T-helper 2 cell (primary cell): ENCODE results near the gene CTSZ.
A peak's percentile ranks its signal among the peaks of the same experiment; 100 is the strongest.

ENCODE experiments used
- DNase-seq, 5 experiments: peaks; one replicate each; pipeline versions ENCODE4 v3.0.0 to v3.0.0-alpha.2; 2012 to 2022

Gene CTSZ

DNA sequence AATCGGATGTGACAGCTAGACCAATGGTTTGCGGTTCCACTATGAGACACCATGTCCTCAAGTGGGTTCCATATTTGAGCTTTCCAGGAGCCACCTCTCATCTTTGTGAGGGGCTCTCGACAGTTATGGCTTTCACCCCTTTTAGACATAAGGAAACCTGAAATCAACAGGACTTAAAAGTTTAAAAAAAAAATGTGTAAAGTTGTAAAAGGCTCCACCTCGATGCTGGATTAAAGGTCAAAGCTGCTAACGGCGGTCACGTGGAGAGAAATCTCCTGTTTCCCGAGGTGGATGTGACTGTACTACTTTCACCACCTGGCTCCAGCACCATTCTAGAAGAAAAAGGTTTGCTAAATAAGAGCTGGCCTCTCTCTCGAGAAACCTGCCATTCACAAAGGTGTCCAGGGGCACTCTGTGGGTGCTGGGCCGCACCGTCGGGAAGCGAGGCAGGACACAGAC lies 24.5 kb upstream of the CTSZ start:
- peak in 2 of 5 experiments; percentile 32 to 64 for DNase-seq

DNA sequence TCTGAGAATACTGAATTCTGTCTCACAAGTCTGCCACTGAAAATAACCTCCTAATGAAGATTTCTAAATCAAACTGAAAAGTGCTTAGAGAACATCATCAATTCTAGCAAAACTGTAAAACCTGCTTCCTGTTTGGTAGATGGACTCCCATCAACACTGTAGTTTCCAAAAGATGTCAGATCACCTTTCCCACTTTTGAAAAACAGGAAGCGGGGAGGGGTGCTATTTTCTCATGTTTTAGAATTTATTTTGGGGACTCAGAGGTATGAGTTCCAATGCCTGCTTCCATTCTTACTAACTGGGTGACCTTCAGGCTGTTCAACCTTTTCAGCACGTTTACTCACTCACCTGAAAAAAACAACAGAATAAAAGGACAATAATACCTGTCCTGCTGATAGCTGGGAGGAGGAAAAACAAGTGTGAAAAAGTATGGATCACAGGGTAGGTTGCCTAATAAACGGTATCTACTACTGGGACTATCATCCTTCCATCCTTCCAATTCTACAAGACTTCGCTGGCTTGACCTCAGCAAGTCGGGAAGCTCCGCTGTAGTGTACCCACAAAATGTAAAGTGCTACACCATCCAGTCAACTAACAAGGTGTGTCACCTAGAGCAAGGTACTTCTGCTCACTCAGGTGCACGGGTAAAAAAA lies 24.0 kb upstream of the CTSZ start:
- no peak for DNase-seq

DNA sequence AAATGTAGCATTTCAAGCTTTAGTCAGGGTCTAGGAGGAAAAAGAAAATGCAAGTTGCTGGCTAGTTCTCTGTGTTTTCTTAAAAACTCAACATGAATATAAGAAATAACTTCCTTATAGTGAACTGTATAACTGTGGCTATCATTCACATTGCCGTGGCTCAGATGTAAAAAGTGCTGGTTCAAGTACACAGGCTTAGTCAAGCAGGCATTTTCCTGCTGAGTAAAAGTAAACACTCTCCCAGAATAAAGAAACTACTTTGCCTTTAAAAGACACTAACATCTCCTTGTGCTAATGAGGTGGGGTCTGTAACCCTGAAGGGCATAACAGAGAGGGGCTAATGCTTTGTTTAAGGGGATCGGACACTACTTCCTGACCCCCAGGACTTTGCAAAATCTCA lies 21.8 kb upstream of the CTSZ start:
- no peak for DNase-seq

DNA sequence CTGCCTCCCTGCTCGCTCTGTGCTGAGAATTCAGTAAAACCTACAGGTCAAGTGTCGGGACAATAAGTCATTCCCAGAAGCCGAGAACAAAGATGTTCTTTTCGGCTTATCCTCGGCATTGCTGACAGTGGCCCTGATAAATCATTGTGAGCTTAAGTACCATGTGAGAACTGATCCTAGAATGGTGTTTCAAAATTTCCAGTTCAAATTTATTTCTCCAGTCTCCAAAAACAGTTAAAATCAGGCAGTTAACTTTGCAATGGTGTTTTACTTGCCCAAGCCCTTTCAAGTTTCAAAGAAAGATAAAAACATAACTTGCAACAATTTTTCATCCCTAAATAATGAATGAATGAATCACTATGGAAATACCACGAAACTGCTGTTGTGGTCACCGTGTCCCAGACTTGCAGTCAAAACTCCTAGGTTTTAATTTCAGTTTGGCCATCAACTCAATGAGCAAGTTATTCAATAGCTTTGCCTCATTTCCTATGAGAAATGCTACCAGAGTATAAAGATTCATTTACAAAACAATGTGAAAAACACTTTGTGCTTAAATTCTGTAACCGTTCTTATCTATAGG lies 20.8 kb upstream of the CTSZ start:
- DNase-seq, result no peak

DNA sequence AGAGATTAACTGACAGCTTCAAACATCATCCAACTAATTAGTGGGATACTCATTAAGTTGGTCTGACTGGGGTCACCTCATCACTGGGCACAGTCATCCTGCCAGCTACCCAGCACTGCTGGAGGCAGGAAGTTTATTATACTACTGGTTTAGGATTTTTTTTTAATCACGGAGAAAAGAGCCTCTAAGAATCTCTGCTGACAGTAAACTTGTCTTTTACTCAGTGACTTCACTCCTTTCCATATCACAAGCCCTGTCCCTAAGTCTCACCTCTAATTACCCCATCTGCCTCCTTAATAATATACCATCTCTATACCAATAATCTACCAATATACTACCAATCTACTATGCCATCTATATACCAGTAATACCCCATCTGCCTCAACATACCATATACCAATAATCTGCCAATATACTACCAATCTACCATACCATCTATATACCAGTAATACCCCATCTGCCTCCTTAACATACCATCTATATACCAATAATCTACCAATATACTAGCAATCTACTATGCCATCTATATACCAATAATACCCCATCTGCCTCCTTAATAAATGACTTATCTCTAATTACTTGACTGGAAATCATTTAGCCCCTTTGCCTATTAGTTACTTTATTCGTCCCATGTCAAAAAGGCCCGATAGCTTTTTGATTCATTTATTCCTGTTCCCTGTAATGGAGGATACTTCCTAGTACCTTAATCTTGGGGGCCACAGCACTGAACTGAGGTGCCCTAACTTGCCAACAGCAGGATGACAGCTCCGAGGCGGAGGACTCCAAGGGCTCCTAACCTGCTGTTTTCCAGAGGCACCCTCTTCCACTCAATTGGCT lies 20.1 kb upstream of the CTSZ start:
- DNase-seq, result no peak

DNA sequence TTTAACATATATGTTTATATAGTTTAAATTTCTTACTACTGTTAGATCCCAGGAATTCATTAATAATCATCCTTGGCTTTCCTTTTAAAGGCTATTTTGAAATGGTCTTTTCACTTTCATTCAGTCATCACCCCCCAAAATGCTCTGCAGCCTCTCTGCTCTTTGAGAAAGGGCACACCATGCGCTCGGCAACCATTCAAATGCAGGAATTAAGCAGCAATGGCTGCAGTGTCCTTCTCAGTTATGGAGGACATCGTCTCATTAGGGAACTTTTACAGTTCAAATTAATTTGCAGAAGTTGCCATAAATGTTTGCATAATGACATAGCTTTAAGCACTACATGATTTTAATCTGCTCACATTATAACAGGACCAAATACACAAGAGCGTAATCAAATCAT lies 18.5 kb upstream of the CTSZ start:
- DNase-seq, result no peak

DNA sequence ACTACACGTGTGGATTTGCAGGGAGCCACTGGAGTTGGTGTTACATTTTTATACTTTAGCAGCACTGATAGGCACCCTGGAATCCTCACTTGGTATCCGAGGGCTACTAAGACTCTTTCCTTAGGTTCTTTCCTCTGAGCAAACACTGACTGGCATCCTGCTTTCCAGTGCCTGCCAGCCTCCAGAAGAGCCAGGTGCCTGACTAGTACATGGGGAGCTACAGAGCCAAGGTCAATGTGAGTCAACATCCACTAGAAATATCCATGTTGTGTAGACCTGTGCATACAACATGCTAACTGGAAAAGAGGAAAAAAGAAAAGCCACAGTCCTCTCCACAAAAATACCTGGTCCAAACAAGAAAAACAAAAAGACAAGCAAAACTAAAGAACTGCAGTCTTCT lies 18.0 kb upstream of the CTSZ start:
- DNase-seq, result no peak

DNA sequence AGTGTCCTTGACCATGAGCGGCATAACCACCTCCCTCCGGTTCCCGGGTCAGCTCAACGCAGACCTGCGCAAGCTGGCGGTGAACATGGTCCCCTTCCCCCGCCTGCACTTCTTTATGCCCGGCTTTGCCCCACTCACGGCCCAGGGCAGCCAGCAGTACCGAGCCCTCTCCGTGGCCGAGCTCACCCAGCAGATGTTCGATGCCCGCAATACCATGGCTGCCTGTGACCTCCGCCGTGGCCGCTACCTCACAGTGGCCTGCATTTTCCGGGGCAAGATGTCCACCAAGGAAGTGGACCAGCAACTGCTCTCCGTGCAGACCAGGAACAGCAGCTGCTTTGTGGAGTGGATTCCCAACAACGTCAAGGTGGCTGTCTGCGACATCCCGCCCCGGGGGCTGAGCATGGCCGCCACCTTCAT lies 17.1 kb upstream of the CTSZ start:
- DNase-seq, result no peak

DNA sequence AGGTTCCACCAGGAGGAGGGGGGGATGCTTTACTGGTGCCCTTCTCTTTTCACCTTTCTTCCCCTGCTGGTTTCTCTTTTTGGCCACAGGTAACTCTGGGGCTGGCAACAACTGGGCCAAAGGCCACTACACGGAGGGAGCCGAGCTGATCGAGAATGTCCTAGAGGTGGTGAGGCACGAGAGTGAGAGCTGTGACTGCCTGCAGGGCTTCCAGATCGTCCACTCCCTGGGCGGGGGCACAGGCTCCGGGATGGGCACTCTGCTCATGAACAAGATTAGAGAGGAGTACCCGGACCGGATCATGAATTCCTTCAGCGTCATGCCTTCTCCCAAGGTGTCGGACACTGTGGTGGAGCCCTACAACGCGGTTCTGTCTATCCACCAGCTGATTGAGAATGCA lies 16.6 kb upstream of the CTSZ start:
- DNase-seq, result no peak

DNA sequence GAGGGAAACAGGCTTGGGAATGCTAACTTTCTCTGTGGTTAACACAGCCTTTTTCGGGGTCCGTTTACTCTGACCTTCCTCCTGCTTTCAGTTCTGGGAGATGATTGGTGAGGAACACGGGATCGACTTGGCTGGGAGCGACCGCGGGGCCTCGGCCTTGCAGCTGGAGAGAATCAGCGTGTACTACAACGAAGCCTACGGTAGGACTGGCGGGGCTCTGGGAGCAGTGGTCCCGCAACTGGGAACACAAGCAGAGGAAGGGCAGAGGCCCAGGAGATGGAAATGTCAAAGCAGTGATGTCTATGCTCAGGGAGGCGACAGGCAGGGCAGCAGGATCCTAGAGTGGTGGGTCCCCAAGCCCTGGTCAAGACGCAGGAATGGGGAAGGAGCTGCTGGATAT lies 15.7 kb upstream of the CTSZ start:
- DNase-seq, result no peak

DNA sequence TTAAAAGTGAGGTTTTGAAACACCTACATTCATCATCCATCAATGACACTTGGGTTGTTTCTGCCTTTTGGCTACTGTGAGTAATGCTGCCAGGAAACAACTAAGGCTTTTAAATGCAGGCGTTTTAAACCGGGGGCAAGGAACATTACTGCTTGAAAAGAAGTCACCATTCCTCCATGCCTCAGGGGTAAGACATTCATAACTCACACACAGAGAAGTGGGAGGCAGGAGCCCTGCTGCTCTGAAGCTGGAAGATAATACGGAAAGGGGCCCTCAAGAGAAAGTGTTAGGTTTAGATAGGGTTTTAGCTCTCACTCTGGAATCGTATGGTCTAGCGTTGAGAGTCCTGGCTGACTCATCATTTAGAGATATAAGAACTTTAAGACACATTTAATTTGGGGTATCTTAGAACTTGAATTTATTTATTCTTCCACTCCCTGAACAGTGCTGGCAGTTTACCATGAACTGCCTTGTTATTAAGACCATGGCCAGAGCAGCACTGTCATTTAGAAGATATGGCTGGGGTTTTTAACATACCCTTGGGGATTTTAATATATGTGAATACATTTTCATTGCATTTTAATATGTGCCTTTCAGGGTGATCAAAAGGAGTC lies 14.0 kb upstream of the CTSZ start:
- DNase-seq, result no peak

DNA sequence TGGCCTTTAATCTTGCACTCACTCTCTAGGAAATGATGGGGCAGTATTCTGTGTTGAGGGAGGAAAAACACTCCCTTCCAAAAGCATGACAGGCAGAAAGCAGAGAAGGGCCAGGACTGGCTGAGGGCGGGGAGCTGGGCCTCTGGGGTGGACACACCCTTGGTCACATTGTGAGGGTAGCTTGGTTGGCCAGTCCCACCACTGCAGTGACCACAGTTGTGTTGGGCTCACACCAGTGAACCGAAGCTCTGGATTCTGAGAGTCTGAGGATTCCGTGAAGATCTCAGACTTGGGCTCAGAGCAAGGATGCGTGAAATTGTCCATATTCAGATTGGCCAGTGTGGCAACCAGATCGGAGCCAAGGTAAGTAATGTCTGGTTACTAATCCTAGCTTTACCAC lies 12.2 kb upstream of the CTSZ start, which contains the start of gene TUBB1:
TSS of gene TUBB1 (plus strand) at position 213 of the 400 bp plus-strand sequence. CDS start at position 307, 94 bp downstream.
- no peak for DNase-seq

DNA sequence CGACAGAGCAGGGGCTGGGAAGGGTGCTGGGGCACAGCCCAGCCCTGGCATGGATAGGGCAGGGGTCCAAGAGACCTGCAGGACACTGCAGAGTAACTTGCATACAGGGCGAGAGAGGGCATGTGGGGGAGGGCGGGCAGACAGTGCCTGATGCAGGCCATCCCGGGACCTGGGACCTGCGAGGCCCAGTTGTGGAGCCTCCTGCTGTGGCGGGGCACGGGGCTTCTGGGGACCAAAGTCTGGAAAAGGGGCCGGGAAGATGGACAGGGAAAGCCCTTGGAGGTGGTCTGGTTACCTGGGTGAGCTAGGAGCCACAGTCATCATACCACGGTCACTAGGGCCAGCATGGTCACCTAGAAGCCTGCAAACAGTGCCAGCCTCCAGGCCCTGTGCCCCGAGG lies 11.8 kb upstream of the CTSZ start:
- no peak for DNase-seq

DNA sequence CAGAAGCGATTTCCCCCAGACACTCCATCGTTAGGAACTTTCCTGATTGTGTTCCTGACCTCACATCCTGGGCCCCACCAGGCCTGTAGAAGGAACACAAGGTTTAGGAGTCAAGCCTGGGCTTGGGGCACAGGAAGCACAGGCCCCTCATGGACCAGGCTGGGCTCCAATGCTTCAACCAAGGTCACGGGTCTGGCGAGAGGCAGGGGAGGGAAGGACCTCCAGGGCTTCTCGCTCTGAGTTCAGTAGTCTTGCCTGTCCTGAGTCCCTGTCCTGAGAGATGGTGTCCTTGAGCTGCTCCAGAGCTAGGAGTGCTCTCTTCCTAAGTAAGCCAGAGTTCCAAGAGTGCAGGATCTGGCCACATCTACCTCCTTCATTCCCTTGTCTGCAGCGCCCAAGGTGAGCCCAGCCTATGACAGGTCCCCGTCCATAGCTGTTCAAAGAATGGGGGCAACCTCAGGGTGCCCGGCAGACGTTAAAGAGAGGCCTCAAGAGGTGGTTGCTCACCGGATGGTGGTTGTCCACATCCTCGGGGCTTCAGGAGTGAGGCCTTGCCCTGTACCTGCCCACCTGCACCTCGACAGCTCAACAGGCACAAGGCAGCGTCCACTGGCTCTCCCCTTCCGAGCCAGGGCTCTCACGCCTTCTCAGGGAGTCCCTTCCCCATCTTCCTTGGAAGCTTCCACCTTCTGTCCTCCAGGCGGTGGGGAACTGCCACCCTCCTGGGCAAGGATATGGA lies 10.6 kb upstream of the CTSZ start:
- DNase-seq, result no peak

DNA sequence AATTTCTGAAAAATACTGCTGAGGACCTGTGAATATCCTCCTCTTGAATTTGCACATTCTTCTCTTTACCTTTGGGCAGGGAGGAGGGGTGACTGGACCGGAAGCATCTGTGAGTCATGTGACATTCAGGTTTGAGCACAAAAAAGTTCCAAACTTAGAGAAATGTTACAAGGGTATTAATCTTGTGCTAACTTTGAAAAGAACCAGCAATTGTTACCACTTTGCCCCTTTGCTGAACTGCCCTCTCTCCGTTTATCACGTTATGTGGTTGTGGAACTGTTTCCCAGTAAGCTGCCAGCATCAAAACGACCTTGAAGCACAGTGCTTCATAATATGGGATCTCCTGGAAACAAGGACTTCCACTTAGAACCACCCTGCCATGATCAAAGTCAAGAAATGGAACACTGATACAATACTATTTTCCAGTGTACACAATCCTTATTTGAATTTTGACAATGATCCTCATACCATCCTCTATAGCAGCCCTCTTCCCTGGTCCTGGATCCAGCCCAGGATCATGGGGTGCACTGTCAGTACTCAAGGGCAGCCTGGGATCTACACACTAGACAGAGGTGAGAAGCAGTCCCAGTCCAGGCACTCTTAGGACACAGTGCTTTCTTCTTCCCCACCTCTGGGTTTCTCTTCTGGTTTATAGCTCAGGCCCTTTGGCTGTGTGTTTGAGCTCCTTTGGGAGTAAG lies 9.9 kb upstream of the CTSZ start:
- DNase-seq, result peak in 1 of 5 experiments; percentile 35

DNA sequence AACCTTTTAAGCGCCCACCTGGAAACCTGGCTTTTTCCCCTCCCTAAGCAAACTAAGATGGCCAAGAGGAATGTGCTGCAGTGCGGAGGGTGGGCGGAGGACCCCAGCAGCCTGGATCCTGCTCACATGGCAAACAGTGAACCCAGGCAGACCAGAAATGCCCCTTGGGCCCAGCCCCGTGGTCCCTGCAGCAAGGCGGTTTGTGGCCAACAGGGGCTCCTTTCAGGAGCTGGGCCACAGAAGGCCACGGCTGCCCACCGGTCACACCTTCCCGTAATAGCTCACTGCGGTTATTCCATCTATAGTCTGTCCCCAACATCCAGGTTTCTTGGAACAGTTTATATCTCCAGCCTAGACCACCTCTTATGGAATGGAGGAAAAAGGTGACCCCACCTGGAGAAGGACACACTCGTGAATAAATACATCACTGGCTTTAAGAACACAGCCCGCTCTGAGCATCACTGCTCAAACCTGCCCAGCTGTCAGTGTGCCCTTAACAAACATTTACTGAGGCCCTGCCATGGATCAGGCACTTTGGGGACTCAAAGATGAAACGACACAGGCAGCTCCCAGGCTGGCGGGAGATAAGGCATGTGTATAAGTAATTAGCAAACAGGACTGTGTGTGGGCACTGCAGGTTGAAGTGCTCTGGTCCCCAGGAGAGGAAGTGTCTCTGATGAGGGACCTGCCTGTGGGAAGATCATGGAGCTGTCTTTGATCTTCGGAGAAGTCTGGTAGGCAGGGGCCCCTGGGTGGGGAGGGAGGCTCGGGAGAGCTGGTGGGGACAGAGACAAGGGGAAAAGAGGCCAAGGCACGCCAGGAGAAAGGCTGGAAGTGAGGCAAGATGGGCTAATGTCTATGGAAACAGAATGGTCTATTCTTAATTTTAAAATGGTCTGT lies 9.0 kb upstream of the CTSZ start:
- no peak for DNase-seq

DNA sequence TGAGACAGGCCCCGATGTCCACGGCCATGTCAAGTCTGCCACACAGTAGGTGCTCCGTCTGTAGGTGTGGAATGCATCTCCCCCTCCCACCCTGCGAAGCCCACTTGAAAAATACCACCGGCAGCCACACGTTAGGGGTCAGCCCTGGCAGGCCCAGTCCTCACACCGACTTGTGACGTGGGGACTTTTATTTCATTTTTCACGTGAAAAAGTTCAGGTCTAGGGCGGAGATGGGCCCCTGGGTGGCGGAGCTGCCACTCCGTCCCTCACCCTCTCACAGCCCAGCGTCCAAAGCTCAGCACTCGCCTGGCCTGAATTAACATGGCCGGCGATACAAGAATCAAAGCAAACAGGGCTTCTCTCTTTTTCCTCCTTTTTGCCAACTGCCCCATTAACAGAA lies 8.4 kb upstream of the CTSZ start:
- no peak for DNase-seq

DNA sequence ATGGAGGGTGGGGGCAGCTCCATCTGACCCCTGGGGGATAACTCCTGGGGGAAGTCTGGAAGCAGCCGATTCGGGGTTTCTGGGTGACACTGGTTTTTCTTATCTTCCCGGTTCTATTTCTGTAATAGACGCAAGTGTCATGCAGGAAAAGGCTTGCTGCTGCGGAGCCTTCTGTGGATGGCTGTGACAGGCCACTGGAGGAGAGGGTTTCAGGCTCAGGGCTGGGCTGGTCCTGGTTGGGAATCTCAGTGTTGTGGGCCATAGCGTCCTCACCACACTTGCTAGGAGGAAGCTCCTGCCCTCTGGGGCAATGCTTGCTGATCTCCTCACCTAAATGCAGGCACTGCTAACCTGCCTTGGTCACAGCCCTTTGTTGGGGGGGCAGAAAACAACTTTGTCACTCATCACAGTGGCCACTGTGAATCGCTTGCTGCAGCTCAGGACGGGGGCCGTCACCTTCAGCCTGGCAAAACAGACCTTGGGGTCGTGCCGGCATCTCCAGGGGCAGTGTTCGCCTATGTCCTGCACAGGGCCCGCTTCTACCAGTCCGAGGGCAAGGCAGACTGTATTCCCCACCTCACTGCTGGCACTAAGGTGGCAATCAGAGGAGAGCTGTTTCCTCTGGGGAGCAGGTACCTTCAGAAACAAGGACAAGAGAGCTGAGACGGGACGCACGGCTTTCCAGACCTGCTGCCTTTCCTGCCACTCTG lies 7.8 kb upstream of the CTSZ start:
- no peak for DNase-seq

DNA sequence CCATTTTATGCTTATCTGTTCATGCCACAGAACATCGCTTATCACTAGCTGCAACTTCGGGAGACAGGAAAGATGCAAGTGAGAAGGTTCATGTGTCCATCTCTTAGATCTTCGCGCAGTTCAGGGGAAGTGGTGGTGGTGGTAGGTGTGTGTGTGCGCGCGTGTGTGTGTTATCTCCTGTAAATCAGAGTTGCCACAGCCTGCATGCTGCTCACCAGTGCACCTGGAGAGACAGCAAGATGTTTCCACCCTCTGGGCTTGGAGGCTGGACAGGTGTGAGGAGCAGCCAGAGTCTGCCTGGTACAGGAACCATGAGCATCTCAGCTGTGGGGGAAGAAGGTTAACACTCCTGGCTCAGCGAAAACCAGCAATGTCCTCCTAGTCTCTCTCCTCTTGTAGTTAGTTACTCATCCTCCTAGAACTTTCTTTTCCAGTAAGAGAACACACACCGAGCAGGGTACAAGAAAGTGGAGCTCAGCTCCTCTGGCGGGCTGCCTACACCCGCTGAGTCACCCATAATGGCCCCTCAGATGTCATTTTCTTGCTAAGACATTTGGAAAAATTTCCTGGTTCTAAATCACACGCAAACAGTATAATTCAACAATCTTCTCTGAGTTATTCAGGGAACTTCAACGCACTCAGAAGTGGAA lies 7.0 kb upstream of the CTSZ start:
- DNase-seq, result peak in 2 of 5 experiments; percentile 47 to 93
